Stomach (tissue), 9 donors: ENCODE data around the gene CYFIP1. TPM values are rescaled to one million over a fixed set of nuclear protein-coding genes. Genes with fewer than 3 reads are reported as not detected.

Experiments
- DNase-seq, 2 donors: peaks; one replicate each; pipeline versions ENCODE4 v3.0.0 to v3.0.0-alpha.2; 2013 to 2019
- H3K27ac ChIP-seq, 5 donors: fragments of 200-600 bp in 4 of 5; sonication (generic) in 4 of 5; one replicate each; pipeline ENCODE4 v1.5.1; 2013 to 2019; ENCODE audit warnings: mild to moderate bottlenecking in 1 of 5, moderate library complexity in 1 of 5
- H3K27me3 ChIP-seq, 3 donors: fragments of 200-600 bp; sonication (generic); one replicate each; pipeline ENCODE4 v1.5.1; 2017 to 2019; ENCODE audit warnings: mixed run types in 1 of 3
- H3K36me3 ChIP-seq, 4 donors: fragments of 200-600 bp; sonication (generic); 1 replicate in 3 of 4; 2 replicates in 1 of 4; pipeline ENCODE4 v1.5.1; 2016 to 2019
- H3K4me1 ChIP-seq, 4 donors: fragments of 200-600 bp; sonication (generic); one replicate each; pipeline ENCODE4 v1.5.1; 2016 to 2019
- H3K4me3 ChIP-seq, 4 donors: fragments of 200-600 bp; sonication (generic) in 3 of 4; one replicate each; pipeline ENCODE4 v1.5.1; 2016 to 2019; ENCODE audit warnings: mild to moderate bottlenecking in 1 of 4
- H3K9me3 ChIP-seq, 4 donors: fragments of 200-600 bp; sonication (generic); one replicate each; pipeline ENCODE4 v1.5.1; 2016 to 2019
- CTCF ChIP-seq, 7 experiments: fragments of 450-650 bp in 4 of 7; fragments of 200-600 bp in 3 of 7; sonication (generic) in 3 of 7; IDR thresholded peaks; one replicate each; pipeline ENCODE4 v1.5.1; 2016 to 2019; ENCODE audit warnings: antibody characterized with exemption in 7 of 7, control low read depth in 2 of 7, mild to moderate bottlenecking in 1 of 7
- EP300 ChIP-seq: sonication (generic); formaldehyde crosslinking; IDR thresholded peaks from one replicate; pipeline ENCODE4 v1.6.1; 2017; ENCODE audit warnings: antibody characterized with exemption
- POLR2A ChIP-seq, 4 donors: fragments of 450-650 bp; IDR thresholded peaks; one replicate each; pipeline ENCODE4 v1.6.1; 2016; ENCODE audit warnings: antibody characterized with exemption in 4 of 4, control low read depth in 2 of 4, mild to moderate bottlenecking in 1 of 4, moderate library complexity in 1 of 4
- POLR2AphosphoS5 ChIP-seq, 3 donors: sonication (generic); formaldehyde crosslinking; IDR thresholded peaks; one replicate each; pipeline ENCODE4 v1.6.1; 2016; ENCODE audit warnings: antibody characterized with exemption in 3 of 3
- WGBS, 5 donors: extraction: QIAGEN DNeasy Blood & Tissue Kit in 3 of 5; methylation state at CpG; one replicate each; pipeline versions ENCODE4 v1.1.5 to v1.1.7; 2013 to 2018; 5-methylcytosine and 5-hydroxymethylcytosine counted together
- intact Hi-C: fragments of 100-400 bp; cut with DNase I; formaldehyde crosslinking; loops from one replicate; pipeline ENCODE4 v1.15.1; 2023; ENCODE audit warnings: low total_unique reads
- polyA plus RNA-seq, 3 donors: library from polyadenylated mRNA; stranded (reverse); fragments of 200-250 nt; gene quantifications; one replicate each; pipeline ENCODE4 v1.2.3, GENCODE V29; 2013
- total RNA-seq, 5 donors: library from RNA; depleted of rRNA; stranded (reverse); fragments of >200 nt; gene quantifications; one replicate each; pipeline versions ENCODE4 v1.1.0 to v1.2.3, GENCODE V29; 2014 to 2016
- donor health status: healthy with polysubstance abuse.
- donor health status: Bipolar disorder and iron deficiency.
- donor health status: healthy.

CYFIP1 gene
- total and polyA plus RNA-seq, 8 donors, result 21.8 to 214 (median 61.6) TPM

- Histone ChIP-seq H3K27ac (peak overlapping the region in 1 of 5 donors; percentile 77), H3K27me3 (no peaks in the 10 kb centered on the region), H3K4me3 (no peak overlapping the region), H3K36me3 (peaks cover 21 to 50% (median 48%) of the 10 kb centered on the region in 4 donors), H3K9me3 (no peaks in the 10 kb centered on the region), H3K4me1 (peaks cover 21 to 61% (median 44%) of the 10 kb centered on the region in 4 donors)
- intact Hi-C loops, result no loop called here
- WGBS, 5 donors, result 86 to 95% (median 91%) methylated on average over 18 to 27 of the region's 27 CpGs
- DNase-seq, result no peak
- no peak for TF ChIP-seq EP300
- no peak for TF ChIP-seq POLR2A (IDR thresholded peaks at IDR 0.05)
- no peak for TF ChIP-seq POLR2AphosphoS5 (IDR thresholded peaks at IDR 0.05)
- TF ChIP-seq CTCF (IDR thresholded peaks at IDR 0.05), result no peak
These were observed 32.8 kb downstream of the CYFIP1 start for GRCh38 chr15:22947101-22948000.

GRCh38 chr15:22945071-22945470 is 35.1 kb downstream of the CYFIP1 start:
- H3K27ac ChIP-seq, result peak overlapping the region in 1 of 5 donors; percentile 29
- intact Hi-C loops, result no loop called here
- no peak overlapping the region for H3K4me3 ChIP-seq
- TF ChIP-seq EP300 (no peak), CTCF (IDR thresholded peaks at IDR 0.05) (no peak), POLR2AphosphoS5 (IDR thresholded peaks at IDR 0.05) (no peak), POLR2A (IDR thresholded peaks at IDR 0.05) (no peak)
- DNase-seq, result no peak
- peaks cover 10 to 39% (median 25%) of the 10 kb centered on the region in 4 donors for H3K4me1 ChIP-seq
- peaks cover 28 to 72% (median 68%) of the 10 kb centered on the region in 4 donors for H3K36me3 ChIP-seq
- H3K27me3 ChIP-seq, result no peaks in the 10 kb centered on the region
- H3K9me3 ChIP-seq, result no peaks in the 10 kb centered on the region
- 70 to 83% (median 78%) methylated on average over 5 to 10 of the region's 10 CpGs for WGBS, 5 donors

- TF ChIP-seq CTCF (IDR thresholded peaks at IDR 0.05) (no peak), POLR2A (IDR thresholded peaks at IDR 0.05) (no peak), POLR2AphosphoS5 (IDR thresholded peaks at IDR 0.05) (no peak), EP300 (no peak)
- intact Hi-C loops, result no loop called here
- Histone ChIP-seq H3K27me3 (no peaks in the 10 kb centered on the region), H3K27ac (peak overlapping the region in 2 of 5 donors; percentile 7 to 29), H3K9me3 (no peaks in the 10 kb centered on the region), H3K4me1 (peaks cover 10 to 35% (median 22%) of the 10 kb centered on the region in 4 donors), H3K36me3 (peaks cover 28 to 76% (median 72%) of the 10 kb centered on the region in 4 donors), H3K4me3 (no peak overlapping the region)
- WGBS, 5 donors, result 57 to 71% (median 61%) methylated on average over 5 to 8 of the region's 8 CpGs
- DNase-seq, result peak in 1 of 2 donors; percentile 68
These were observed 35.5 kb downstream of the CYFIP1 start for GRCh38 chr15:22944651-22945050.

- Histone ChIP-seq H3K9me3 (no peaks in the 10 kb centered on the region), H3K27ac (no peak overlapping the region), H3K36me3 (peaks cover 38 to 94% (median 90%) of the 10 kb centered on the region in 4 donors), H3K27me3 (no peaks in the 10 kb centered on the region), H3K4me3 (no peak overlapping the region), H3K4me1 (peaks cover 0 to 20% (median 12%) of the 10 kb centered on the region in 4 donors)
- intact Hi-C loops, result no loop called here
- TF ChIP-seq EP300 (no peak), POLR2A (IDR thresholded peaks at IDR 0.05) (no peak), POLR2AphosphoS5 (IDR thresholded peaks at IDR 0.05) (no peak), CTCF (IDR thresholded peaks at IDR 0.05) (no peak)
- no peak for DNase-seq
- 91 to 96% (median 93%) methylated on average over 6 to 15 of the region's 15 CpGs for WGBS, 5 donors
These were observed 37.3 kb downstream of the CYFIP1 start for GRCh38 chr15:22942877-22943276.
